GM18508 (cell line): ENCODE data around the gene DCBLD1.

Experiments used
- ATAC-seq: cut with Tn5 transposase; IDR thresholded peaks from one replicate; pipeline ENCODE4 v1.9.1; 2021; ENCODE audit warnings: moderate number of reproducible peaks; ENCODE audit not compliant: insufficient read depth, unreplicated experiment

Gene DCBLD1

DNA sequence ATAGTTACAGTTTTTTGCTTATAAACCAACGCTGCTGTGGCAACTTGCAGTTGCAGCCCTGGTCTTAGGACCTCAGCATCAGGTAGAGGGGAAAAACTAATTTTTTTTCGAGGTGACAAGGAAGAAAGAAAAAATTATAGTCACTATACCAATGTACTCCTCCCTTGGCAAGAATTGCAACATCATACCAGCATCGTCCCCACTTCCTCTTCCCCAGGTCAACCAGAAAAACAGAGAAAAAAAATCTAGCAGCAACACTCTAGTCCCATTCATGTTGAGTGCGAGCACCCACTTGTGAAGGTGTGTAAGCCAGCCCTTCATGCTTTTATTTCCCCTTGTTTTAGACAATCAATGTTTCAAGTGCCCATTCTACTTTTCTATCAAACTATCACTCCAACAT, 13.1 kb upstream of the DCBLD1 start:
- no peak for ATAC-seq

DNA sequence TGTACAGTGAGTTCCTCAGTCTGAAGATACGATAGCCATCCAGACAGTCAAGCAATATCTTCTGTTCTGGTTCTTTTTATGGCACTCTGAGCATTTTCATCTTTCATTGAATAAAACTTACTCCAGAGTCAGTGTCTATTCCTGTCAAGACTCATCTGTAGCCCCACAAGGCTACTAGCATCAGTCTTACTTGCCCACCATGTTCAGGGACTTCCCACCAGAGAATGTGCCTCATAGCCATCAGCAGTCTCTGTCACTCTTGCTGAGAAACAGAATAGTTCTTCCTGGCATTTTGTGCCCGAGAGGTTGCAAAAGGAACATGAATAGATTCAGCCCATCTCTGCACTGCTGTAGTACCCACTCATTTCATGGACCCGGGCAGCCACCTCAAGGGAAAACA, 12.7 kb upstream of the DCBLD1 start:
- no peak for ATAC-seq

DNA sequence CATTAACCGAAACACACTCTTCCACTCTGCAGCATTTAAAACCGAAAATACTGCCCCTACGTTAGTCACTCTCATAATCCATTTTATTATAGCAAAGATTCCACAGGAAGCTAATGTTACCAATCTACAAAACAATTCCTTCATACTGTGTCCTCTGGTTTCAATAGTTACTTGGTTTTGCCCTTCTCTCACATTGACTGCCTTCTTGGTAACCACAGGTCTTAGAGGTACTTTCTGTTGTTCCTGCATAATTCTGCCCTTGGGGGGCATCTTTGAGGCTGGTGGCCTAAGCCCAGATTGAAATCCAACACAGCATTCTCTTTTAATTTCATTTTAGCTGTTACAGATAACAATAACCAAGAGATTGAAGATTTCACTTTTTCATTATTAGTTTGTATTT, 9.8 kb upstream of the DCBLD1 start:
- no peak for ATAC-seq

DNA sequence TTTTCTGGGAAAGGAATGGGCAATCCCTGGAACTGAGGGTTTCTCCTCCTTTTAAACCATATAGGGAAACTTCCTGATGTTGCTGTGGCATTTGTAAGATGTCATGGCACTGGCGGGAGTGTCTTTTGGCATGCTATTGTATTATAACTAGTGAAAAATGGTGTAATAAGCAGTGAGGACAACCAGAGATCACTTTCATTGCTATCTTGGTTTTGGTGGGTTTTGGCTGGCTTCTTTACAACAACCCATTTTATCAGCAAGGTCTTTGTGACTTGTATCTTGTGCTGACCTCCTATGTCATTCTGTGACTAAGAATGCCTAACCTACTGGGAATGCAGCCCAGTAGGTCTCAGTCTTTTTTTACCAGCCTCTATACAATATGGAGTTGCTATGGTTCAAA, 9.1 kb upstream of the DCBLD1 start:
- no peak for ATAC-seq

DNA sequence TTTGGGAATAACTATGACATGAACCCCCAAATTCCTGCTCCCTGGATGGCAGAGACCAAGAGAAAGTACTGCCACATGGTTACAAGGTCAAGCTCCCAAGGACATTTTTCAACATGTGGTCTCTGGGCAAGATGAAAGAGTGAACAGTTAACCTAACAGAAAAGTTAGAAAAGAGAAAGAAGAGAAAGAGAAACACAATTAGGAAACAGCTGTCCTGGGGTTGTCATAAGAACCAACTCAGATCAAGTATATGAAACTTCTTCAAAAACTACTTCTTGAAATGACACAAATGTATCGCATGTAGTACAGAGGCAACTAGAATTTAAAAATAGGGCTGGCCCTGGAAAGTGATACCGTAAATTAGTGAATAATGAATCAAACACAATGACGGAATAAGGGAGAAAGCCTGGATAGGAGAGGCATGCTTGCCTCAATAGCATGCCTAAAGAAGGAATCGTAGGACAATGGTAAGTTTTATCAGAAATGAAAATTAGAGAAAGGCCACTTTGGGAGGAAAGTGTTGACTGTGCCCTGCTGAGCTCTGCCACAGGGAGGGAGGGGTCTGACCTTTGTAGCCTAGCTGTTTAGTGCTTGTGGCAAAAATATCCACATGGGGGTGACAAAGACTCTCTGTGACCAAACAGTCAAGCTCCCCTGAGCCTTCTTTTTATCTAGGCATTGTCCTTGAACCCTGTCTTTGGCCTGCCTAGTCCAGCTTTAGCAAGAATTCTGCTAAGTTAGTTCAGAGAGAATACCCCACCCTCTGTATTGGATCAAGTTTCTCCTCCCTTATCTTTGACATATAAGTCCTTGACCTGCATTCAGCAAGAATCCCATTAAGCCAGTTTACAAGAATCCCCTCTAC, 4.3 kb upstream of the DCBLD1 start:
- ATAC-seq = no peak

DNA sequence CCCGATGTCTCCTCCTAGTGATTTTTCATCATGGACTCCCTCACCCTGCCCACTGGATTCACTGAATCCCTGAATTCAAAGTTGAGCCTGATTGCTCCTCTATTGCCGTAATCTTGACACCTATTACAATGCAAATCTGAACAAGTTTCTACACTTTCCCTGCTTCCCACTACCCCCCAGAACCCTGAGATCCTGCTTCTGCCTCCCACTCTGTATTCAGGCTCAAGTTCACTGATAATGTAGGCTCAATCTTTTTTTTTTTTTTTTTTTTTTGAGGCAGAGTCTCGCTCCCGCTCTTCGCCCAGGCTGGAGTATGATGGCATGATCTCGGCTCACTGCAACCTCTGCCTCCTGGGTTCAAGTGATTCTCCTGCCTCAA, 3.6 kb upstream of the DCBLD1 start:
- no peak for ATAC-seq

DNA sequence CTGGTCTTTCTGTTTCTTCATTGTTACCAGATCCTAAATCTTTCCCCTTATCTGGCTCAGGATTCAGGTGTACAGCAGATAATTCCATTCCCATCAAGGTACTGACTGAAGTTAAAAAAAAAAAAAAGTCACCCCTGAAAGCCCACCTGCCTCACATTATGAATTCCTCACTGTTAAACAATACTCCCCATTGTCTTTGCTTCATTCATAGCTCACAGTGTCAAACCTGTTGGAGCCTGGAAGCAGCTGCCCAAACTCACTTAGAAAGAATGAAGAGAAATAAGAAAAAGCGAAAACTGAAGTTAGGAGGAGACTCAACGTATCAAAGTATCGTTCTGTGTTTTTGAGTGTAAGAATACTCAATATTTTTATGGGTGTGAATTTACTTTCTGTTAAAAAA, 1.8 kb upstream of the DCBLD1 start:
- no peak for ATAC-seq

DNA sequence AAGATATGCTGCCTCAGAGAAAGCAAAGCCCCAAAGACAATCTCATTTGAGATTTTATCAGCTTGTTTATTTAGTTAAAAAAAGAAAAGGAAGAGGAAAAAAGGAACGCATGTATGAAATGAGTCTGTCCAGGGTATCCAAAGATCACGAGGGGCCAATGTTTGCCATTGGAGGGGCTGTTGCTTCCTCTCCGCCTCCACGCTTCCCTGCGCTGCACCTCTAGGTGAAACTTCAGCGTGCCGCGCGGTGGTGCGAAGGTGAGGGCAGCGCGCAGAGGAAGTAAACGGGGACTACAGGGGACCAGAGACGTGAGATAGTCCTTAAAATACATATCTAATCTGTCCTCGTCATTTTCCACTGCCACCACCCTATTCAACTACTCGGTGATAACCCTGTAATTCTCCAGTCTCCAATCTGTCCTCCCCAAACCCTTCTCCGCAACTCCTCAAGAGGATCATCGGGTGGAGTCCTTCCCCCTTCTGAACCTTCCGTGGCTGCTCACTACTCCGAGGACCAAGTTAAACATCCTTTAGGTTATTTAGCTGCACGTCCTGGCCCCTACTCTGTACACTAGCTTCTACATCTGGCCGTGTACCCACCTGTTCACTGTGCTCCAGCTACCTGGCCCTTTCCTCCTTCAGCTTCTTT, 1.1 kb upstream of the DCBLD1 start:
- no peak for ATAC-seq

DNA sequence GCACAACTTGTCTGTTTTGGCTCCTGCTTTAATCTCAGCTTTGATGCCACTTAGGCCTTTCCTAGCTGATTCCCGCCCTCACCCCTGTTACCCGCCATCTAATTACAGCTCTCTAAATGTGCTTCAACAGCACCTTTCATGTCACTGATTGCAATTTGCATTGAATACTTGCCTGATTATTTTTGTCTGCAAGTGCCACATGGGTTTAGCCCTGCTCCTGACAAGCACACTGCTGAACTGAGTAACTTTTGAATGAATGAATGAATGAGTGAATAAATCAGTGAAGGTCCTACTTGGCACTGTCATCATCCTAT, 591 bp upstream of the DCBLD1 start:
- ATAC-seq = no peak

DNA sequence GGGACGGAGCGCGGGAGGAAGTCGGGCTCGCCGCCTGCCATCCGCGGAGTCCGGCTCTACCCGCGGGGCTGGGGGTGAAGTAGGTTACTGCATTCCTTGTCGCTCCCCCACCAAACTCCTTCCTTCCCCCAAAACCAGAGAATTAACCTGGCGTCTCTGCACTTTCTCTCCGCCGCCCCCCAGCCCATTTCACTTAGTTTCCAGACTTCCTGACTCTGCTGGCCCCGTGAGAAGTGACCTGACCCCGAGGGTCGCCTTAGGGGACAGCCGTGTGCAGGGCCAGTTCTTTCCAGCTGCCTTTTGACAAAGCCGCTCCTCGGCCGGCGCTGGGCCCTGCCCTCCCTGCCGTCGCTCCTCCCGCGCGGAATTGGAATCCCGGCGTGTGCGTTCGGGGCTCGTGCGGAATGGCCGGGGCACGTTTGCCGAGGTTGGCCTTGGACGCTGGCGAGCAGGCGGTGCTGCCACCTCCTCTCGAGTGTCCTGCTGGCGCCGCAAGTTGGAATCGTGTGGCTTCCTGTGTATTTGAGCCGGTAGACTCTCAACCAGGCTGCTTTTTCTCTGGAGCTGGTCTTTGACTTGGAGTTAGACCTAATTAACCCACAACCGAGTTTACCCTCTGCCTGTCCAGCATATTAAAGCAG, 650 bp downstream of the DCBLD1 start:
- ATAC-seq = no peak

DNA sequence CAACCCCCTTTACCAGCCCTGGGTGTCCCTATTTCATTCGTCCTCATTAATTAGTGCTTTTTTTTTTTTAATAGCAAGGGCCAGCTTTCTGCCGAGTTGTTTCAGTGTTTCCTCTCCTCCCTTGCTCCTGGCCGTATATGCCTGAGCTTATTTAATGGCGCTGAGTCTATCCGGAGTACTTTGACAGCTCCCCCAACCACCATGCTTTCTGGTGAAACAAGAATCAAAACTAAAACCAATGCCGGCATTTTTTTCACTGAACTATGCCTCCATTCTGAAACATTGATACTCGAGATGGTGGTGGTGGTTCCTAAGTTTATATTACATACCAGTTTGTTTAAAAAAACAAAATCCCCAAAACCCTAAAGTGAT, 1.2 kb downstream of the DCBLD1 start:
- ATAC-seq = no peak

DNA sequence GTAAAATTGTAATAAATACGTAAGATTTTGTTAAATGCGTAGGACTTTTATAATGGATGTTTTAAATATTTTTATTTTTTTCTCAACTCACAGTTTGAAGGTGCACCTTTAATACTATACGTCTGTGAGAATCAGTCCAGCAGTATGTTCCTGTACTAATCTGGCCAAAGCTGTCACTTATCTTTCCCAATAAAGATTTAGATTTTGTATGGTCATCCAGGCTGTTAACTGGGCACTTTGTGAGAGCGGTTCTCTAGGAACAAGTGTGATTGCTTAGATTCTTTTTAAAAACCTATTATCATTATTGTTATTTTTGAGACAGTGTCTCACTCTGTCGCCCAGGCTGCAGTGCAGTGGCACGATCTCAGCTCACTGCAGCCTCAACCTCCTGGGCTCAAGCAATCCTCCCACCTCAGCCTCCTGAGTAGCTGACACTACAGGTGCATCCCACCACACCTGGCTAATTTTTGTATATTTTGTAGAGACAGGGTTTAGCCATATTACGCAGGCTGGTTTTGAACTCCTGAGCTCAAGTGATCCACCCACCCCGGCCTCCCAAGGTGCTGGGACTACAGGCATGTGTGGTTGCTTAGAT, 1.7 kb downstream of the DCBLD1 start:
- no peak for ATAC-seq

DNA sequence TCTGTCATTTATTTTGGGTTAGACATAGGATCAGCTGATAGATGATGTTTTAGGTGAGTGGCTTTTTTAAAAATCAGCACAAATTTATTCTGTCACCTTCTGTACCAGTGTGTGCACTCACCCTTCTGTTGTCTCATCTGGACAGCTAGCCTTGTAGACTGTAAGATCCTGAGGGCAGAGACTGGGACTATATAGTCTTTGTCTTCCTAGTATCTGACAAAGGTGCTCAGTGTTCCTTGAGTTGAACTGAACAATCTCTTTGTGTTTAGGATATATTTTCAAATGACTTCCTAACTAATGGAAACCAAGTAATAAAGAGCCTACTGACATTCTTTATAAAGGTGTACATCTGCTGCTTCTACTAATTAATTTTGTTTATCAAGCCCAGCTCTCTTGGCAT, 3.0 kb downstream of the DCBLD1 start:
- no peak for ATAC-seq

DNA sequence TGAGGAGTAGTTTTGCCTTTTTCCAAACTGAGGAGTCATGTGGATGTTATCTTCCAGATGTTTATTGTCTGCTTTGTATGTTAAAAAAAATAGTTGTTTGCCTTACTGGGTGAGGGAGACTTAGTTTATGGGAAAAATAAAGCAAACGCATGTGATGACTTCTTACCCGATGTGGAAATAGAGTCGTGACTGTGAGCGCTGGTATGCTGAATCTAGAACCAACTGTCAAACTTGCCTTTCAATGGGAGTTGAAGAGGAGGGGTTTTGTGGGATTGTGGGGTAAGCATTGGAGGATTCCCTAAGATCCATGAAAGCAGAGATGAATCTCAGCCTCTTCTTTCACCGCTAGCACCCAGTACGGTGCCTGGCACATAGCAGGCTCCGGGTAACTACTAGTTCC, 5.3 kb downstream of the DCBLD1 start:
- ATAC-seq = no peak

DNA sequence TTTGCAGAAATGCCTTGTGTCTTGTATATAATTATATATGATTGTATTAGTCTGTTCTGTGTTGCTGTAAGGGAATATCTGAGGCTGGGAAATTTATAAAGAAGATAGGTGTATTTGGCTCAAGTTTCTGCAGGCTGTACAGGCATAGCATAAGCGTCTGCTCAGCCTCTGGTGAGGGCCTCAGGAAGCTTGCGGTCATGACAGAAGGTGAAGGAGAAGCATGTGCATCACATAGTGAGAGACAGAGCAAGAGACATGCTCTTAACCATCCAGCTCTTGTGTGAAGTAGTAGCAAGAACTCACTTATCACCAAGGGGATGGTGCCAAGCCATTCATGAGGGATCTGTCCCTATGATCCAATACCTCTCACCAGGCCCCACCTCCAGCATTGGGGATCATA, 6.5 kb downstream of the DCBLD1 start:
- ATAC-seq = no peak

DNA sequence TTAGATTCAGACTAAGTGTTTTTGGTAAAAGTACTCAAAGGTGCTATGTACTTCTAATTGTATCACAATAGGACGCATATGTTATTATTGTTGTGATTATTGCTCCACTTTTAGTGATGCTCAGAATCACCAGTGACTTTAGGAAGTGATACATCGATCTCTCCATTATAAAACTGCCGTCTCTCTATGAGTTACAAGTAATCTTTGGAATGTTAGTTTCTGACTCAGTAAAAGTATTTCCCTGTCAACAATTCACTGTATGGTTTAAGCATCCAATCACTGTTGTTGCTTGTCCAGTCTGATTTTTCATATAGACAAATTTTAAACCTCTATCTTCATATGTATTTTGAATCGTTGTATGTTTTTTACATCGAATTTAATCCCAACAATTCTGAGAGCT, 9.4 kb downstream of the DCBLD1 start:
- ATAC-seq = no peak

DNA sequence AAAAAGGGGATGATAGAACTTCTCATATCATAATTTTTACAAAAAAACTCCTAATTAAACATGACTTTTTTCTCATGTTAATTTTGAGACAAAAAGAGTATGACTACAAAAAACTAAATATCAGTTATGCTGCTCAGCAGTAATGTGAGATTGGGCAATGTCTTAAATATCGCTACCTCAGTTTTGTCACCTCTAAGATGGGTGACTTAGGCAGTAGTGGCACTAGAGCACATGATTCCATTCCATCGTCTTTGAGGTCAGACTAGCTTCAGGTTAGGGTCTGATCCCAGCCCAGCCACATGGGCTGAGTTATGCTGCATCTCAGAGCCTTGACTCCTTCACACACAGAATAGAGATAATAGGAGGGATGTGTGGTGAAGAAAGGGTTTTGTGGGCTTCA, 11.0 kb downstream of the DCBLD1 start:
- ATAC-seq = no peak

DNA sequence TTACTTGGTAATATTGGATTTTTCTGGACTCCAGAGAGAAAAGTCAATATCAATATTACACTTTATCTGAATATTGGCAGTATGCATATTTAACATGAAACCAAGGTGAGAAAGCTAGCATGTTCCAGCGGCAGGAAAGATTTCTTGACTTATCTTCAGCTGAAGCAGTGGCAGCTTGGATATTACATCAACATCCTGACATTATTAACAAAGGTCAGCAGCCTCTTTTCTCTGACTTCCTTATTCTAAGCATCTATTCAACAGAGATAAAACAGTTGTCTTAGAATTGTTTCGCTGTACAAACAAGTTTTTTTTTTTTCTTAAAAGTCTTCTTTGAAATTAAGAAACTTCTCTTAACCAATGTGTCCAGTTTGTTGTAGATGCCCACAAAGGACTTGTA, 11.8 kb downstream of the DCBLD1 start:
- ATAC-seq = no peak

DNA sequence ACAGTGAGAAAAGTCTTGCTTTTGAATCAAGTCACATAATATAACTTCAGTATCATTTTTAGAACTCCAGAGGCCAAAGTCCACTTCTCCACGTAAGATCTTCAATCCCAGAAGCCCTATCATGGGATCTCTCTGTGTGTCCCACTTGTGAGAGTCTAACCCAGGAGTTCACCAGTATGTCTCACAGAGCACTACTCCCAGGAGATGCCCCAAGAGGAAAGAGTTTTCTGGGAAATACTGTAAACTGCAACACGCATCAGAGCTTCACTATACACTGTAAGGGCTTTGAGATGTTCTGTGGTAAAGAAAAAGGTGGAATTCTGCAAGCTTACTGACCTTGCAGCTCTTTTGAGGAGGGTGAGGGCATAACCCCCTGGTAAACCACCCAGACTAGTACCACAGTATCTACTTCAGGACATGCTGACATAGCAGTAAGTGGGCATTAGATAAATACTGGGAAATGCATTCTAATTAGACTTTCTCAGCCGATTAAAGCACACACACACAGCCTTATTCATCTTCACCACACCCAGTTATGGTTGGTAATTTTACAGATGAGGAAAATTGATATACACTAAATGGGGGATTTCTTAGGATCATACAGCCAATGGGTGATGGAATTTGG, 12.3 kb downstream of the DCBLD1 start:
- no peak for ATAC-seq

DNA sequence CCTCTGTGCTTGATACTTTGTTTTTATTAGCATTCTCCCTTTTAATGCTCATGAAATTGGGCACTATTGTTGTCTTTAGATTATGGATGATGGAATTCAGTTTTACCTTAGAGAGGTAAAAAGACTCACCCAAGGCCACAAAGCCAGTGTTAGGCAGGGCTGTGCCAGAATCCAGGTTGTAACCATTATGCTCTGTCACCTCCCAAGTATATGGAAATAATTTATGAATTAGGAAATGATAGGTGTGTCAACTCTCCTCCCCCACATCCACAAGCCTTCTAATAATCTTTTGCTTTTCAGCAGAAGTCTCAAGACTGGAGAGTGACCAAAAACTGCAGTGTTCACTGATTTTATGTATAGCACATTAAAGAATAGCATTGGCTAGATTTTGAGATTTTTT, 13.0 kb downstream of the DCBLD1 start:
- no peak for ATAC-seq

DNA sequence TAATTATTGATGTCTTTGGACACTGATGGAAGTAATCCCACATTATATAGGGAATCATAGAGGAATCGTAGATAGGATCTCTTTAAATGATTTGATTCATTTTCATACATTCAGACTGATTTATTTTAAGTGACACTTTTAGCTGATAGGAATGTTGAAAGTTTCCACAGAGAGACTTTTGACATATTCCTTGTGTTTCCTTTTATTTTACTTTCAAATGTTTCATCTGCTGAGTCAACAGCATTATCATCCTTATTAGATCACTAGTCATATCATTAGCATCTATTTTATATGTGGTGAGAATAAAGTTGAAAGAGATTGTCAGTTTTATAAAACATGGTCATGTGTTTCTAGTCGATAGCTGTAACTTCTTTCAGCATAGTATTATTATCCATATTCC, 13.4 kb downstream of the DCBLD1 start:
- ATAC-seq = no peak
